WERI-Rb-1 (cell line): ENCODE results near the gene FBXL2.

Experiments
- DNase-seq: peaks from one replicate; pipeline ENCODE4 v3.0.0-alpha.2; 2020
- H3K27ac ChIP-seq: fragments of 250-450 bp; sonication (Bioruptor Pico); 2 replicates; pipeline ENCODE4 v1.5.1; 2020; ENCODE audit warnings: mild to moderate bottlenecking, moderate library complexity
- H3K27me3 ChIP-seq: fragments of 250-450 bp; sonication (Bioruptor Pico); 2 replicates; pipeline ENCODE4 v1.5.1; 2021; ENCODE audit warnings: mild to moderate bottlenecking, low read depth, moderate library complexity; ENCODE audit not compliant: insufficient read depth, severe bottlenecking
- H3K36me3 ChIP-seq: fragments of 250-450 bp; sonication (Bioruptor Pico); 2 replicates; pipeline ENCODE4 v1.5.1; 2020; ENCODE audit warnings: mild to moderate bottlenecking, moderate library complexity
- H3K4me3 ChIP-seq: 2 replicates; pipeline ENCODE4 v1.5.1; 2011; ENCODE audit warnings: low read depth, mild to moderate bottlenecking, control low read depth, low read length
- H3K9me3 ChIP-seq: fragments of 250-450 bp; sonication (Bioruptor Pico); 2 replicates; pipeline ENCODE4 v1.5.1; 2021; ENCODE audit warnings: mild to moderate bottlenecking, moderate library complexity; ENCODE audit not compliant: severe bottlenecking
- TF ChIP-seq, protein P1 (sequence below): IDR thresholded peaks from 2 replicates; pipeline ENCODE4 v1.5.1; 2011; ENCODE audit warnings: low read depth, mild to moderate bottlenecking, control low read depth, inconsistent platforms, low read length

Gene FBXL2

DNA sequence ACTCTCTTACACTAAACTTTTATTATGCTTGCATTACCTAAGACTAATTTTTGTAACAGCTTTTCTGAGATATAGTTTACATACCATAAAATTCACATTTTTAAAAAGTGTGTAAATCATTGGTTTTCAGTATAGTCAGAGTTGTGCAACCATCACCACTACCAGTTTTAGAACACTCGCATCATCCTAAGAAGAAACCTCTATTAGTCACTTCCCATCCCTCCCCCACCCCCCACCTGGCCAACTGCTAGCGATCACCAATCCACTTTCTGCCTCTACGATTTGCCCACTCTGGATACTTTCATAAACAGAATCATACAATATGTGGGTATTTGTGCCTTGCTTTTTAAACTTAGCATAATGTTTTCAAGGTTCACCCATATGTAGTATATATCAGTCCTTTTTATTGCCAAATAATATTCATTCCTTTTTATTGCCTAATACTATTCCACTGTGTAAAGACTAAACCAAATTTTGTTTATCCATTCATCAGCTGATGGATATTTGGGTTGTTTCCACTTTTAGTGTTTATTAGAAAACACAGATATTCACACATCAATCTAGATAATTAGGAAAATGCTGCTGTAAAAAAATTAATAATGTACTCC is 139.9 kb downstream of the FBXL2 start:
- H3K27ac ChIP-seq, result no peak overlapping the region
- H3K36me3 ChIP-seq, result peaks cover 16% of the 10 kb centered on the region
- TF ChIP-seq, protein P1, sequence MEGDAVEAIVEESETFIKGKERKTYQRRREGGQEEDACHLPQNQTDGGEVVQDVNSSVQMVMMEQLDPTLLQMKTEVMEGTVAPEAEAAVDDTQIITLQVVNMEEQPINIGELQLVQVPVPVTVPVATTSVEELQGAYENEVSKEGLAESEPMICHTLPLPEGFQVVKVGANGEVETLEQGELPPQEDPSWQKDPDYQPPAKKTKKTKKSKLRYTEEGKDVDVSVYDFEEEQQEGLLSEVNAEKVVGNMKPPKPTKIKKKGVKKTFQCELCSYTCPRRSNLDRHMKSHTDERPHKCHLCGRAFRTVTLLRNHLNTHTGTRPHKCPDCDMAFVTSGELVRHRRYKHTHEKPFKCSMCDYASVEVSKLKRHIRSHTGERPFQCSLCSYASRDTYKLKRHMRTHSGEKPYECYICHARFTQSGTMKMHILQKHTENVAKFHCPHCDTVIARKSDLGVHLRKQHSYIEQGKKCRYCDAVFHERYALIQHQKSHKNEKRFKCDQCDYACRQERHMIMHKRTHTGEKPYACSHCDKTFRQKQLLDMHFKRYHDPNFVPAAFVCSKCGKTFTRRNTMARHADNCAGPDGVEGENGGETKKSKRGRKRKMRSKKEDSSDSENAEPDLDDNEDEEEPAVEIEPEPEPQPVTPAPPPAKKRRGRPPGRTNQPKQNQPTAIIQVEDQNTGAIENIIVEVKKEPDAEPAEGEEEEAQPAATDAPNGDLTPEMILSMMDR, result no peak
- no peak overlapping the region for H3K4me3 ChIP-seq
- DNase-seq, result no peak
- no peaks in the 10 kb centered on the region for H3K27me3 ChIP-seq
- no peaks in the 10 kb centered on the region for H3K9me3 ChIP-seq

DNA sequence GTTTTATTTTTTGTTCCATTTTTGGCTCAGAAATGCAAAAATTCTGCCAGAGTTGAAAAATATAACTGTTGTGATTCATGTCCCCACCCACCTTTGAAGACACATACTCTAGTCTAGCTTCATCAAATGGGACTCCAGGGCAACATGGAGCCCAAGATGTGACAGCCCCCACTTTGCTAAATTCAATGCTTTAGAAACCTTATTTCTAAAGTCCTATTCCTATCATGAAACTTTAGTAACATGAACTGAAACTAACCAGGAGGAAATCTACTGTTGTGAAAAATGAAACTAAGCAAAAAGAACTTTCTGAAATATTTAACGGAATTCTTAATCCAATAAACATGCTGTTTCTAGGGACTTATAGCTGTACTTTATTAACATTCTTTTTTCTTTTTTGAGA is 142.7 kb downstream of the FBXL2 start:
- Histone ChIP-seq H3K4me3 (no peak overlapping the region), H3K27ac (no peak overlapping the region), H3K27me3 (no peaks in the 10 kb centered on the region), H3K9me3 (no peaks in the 10 kb centered on the region), H3K36me3 (peaks cover 13% of the 10 kb centered on the region)
- DNase-seq, result no peak
- TF ChIP-seq, protein P1, result no peak

DNA sequence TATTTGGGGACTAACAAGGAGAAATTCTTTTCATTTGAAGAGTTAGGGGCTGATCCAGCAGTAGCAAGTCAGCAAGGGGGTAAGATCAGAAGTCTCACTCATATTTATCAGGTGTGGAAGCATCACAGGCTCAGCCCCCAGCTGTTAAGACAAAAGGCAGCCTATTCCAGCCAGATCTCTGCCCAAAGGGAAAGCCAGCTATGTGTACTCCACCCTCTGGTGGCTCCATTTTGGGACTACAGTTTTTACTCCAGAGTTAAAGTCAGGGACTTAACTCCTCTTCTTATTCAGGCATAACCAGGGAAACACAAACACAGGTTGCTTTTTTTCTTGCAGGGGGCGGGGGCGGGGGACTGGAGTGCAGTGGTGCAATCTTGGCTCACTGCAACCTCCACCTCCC is 143.7 kb downstream of the FBXL2 start:
- Histone ChIP-seq H3K9me3 (no peaks in the 10 kb centered on the region), H3K36me3 (peaks cover 13% of the 10 kb centered on the region), H3K27me3 (no peaks in the 10 kb centered on the region), H3K27ac (no peak overlapping the region), H3K4me3 (no peak overlapping the region)
- TF ChIP-seq, protein P1, result no peak
- no peak for DNase-seq

DNA sequence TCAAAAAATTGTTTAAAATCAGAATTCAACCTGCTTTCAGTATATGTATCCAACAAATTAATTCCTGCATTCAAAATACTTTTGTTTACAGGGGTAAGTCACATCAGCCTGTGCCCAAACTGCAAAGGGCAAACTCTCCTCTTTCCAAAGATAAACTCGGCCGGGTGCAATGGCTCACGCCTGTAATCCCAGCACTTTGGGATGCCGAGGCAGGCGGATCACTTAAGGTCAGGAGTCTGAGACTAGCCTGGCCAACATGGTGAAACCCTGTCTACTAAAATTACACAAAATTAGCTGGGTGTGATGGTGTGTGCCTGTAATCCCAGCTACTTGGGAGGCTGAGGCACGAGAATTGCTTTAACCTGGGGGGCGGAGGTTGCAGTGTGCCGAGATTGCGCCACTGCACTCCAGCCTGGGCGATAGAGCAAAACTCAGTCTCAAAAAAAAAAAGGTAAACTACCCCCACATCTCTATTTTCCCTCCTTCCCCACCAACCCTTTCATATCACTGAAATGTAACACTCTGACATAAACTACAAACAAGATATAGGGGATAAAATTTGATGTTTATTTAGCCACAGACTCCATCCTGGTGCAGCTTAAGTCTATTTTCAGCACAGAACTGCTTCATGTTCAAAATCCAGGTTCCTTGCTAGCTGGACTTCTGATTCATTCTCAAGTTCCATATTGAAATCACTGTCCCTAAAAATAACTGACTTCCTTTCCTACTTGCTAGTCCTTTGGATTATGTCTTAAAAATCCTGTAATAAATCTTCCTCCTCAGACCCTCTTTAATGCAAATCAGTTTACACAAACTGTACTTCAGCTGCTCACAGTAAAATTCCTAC is 147.6 kb downstream of the FBXL2 start:
- no peak for DNase-seq
- no peaks in the 10 kb centered on the region for H3K9me3 ChIP-seq
- no peak overlapping the region for H3K4me3 ChIP-seq
- TF ChIP-seq, protein P1, result no peak
- no peaks in the 10 kb centered on the region for H3K27me3 ChIP-seq
- no peak overlapping the region for H3K27ac ChIP-seq
- peaks cover 8% of the 10 kb centered on the region for H3K36me3 ChIP-seq

DNA sequence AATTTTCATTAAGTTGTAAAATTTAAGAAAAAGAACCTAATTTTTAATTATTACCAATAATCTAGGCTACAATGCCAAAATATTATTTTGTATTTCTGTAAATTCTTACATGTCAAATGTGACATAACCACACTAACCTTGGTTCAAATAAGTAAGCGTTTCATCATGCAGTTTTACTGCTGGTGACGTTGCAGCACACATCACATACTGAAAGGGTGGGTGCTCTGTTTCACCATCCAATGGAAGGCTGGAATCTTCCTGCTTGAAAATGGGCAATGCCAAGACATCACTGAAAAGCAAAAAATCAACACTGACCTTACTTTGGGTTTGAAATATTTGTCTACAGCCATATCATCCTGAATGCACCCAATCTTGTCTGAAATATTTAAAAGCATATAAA is 148.2 kb downstream of the FBXL2 start:
- TF ChIP-seq, protein P1, result no peak
- no peak for DNase-seq
- no peaks in the 10 kb centered on the region for H3K9me3 ChIP-seq
- no peak overlapping the region for H3K27ac ChIP-seq
- no peak overlapping the region for H3K4me3 ChIP-seq
- H3K27me3 ChIP-seq, result no peaks in the 10 kb centered on the region
- peaks cover 8% of the 10 kb centered on the region for H3K36me3 ChIP-seq
